GM12878 (cell line): ENCODE data around the gene DIAPH3. TPM values are rescaled to one million over a fixed set of nuclear protein-coding genes. Genes with fewer than 3 reads are reported as not detected.

ENCODE experiments used
- ATAC-seq: fragments of 200-7000 bp; cut with Tn5 transposase; 3 replicates; pipeline ENCODE4 v1.9.1; 2020; ENCODE audit warnings: mild to moderate bottlenecking, moderate library complexity
- BruUV-seq: library from RNA; stranded (reverse); fragments of 400-500 nt; replicated peaks from 2 replicates; lab custom pipeline; 2021; lab: Mats Ljungman, UMichigan
- CTCF ChIA-PET: fragments of 300-600 bp; sonication (Branson Sonifier 250); formaldehyde crosslinking; extraction: SDS; loops from one replicate; lab custom pipeline; 2021; ENCODE audit warnings: inconsistent platforms; lab: Yijun Ruan, JAX
- POLR2A ChIA-PET: fragments of 350-600 bp; formaldehyde crosslinking; extraction: SDS; loops from one replicate; lab custom pipeline; 2021; ENCODE audit warnings: inconsistent platforms; lab: Charles Lee
- RAD21 ChIA-PET: fragments of 300-600 bp; sonication (Branson Sonifier 250); formaldehyde crosslinking; loops from one replicate; lab custom pipeline; 2023; ENCODE audit warnings: antibody characterized with exemption; ENCODE audit not compliant: unreplicated experiment; lab: Charles Lee
- SMC1A ChIA-PET: fragments of 300-600 bp; sonication (Branson Sonifier 250); formaldehyde crosslinking; loops from one replicate; lab custom pipeline; 2023; ENCODE audit not compliant: unreplicated experiment, uncharacterized antibody; lab: Charles Lee
- DNase-seq: peaks from one replicate; pipeline ENCODE4 v3.0.0-alpha.2; 2011; ENCODE audit warnings: low read depth, low spot score
- FAIRE-seq: peaks from 3 replicates; lab custom pipeline; 2011; peaks lifted over from hg19 to GRCh38; lab: Jason Lieb, UNC
- H2AFZ ChIP-seq: 2 replicates; pipeline ENCODE4 v1.6.0; 2011; ENCODE audit warnings: low read depth, low read length, control low read depth; ENCODE audit not compliant: control insufficient read depth
- H3K27ac ChIP-seq: 2 replicates; pipeline ENCODE4 v1.5.1; 2011; ENCODE audit warnings: control low read depth; ENCODE audit not compliant: control insufficient read depth, insufficient read depth
- H3K27me3 ChIP-seq, 2 experiments: replicated peaks in 1 of 2; 2 replicates each; pipeline versions ENCODE4 v1.6.0 to v1.6.1; 2011; ENCODE audit warnings: low read length in 1 of 2; ENCODE audit not compliant: control insufficient read depth in 2 of 2, insufficient read depth in 2 of 2
- H3K36me3 ChIP-seq, 2 experiments: 2 replicates each; pipeline ENCODE4 v1.5.1; 2011; ENCODE audit warnings: low read length in 1 of 2; ENCODE audit not compliant: control insufficient read depth in 2 of 2, insufficient read depth in 2 of 2
- H3K4me1 ChIP-seq: 2 replicates; pipeline ENCODE4 v1.6.1; 2011; ENCODE audit warnings: mild to moderate bottlenecking, low read length, moderate library complexity, mixed read lengths; ENCODE audit not compliant: control insufficient read depth, insufficient read depth
- H3K4me2 ChIP-seq: 2 replicates; pipeline ENCODE4 v1.6.0; 2011; ENCODE audit warnings: control low read depth; ENCODE audit not compliant: control insufficient read depth, insufficient read depth
- H3K4me3 ChIP-seq: fragments of 200-600 bp; sonication (generic); 2 replicates; pipeline ENCODE4 v1.5.1; 2016
- H3K79me2 ChIP-seq: 2 replicates; pipeline ENCODE4 v1.6.0; 2011; ENCODE audit warnings: low read length; ENCODE audit not compliant: control insufficient read depth, insufficient read depth
- H3K9ac ChIP-seq: 2 replicates; pipeline ENCODE4 v1.8.0; 2011; ENCODE audit warnings: low read length, control low read depth, mixed read lengths; ENCODE audit not compliant: control insufficient read depth, insufficient read depth
- H3K9me3 ChIP-seq: replicated peaks from 3 replicates; pipeline ENCODE4 v1.5.1; 2011; ENCODE audit warnings: mild to moderate bottlenecking, low read length; ENCODE audit not compliant: control insufficient read depth, insufficient read depth
- H4K20me1 ChIP-seq: 2 replicates; pipeline ENCODE4 v1.6.0; 2011; ENCODE audit not compliant: control insufficient read depth, insufficient read depth
- CHD1 ChIP-seq: IDR thresholded peaks from 2 replicates; pipeline ENCODE4 v1.6.1; 2012; ENCODE audit warnings: low read depth, low read length, improper control_type of control experiment
- CHD4 ChIP-seq: fragments of 200-600 bp; sonication (generic); IDR thresholded peaks from 2 replicates; pipeline ENCODE4 v1.6.1; 2016; ENCODE audit warnings: mild to moderate bottlenecking
- WGBS: methylation state at CpG from one replicate; pipeline ENCODE4 v1.1.6; 2016; ENCODE audit warnings: low lambda C conversion rate; ENCODE audit not compliant: insufficient replicate concordance, insufficient coverage; ENCODE audit errors: missing lambda C conversion rate; 5-methylcytosine and 5-hydroxymethylcytosine counted together
- in situ Hi-C: fragments of 300-500 bp; cut with MboI; formaldehyde crosslinking; loops from 9 replicates; pipeline ENCODE4 v1.14.3; 2018; ENCODE audit warnings: mixed read lengths
- intact Hi-C: fragments of 100-400 bp; cut with micrococcal nuclease; formaldehyde crosslinking; loops from one replicate; pipeline ENCODE4 v1.14.2; 2022; ENCODE audit not compliant: unreplicated experiment
- polyA plus RNA-seq, 11 experiments: library from polyadenylated mRNA; depleted of rRNA in 4 of 11; unstranded in 6 of 11; stranded (reverse) in 5 of 11; fragments of >200 nt; fragmentation: Nextera tagmentation in 4 of 11; fragmentation: Illumina TruSeq in 1 of 11; extraction: Ambion mirVana in 4 of 11; extraction: Trizol in 1 of 11; gene quantifications; 1 replicate in 1 of 11; 2 replicates in 10 of 11; pipeline versions ENCODE4 v1.2.1 to v1.2.3, GENCODE V29; 2011 to 2016; ENCODE audit warnings: inconsistent platforms in 2 of 11, missing spikeins in 2 of 11, low read depth in 1 of 11
- total RNA-seq, 4 experiments: library from RNA; depleted of rRNA in 3 of 4; stranded (reverse); fragments of >200 nt in 3 of 4; fragmentation: Illumina TruSeq in 1 of 4; extraction: Trizol in 1 of 4; gene quantifications; 2 replicates each; pipeline versions ENCODE4 v1.2.1 to v1.2.3, GENCODE V29; 2013 to 2021
- TF ChIP-seq, protein P1 (sequence below): fragments of 450-650 bp; IDR thresholded peaks from 2 replicates; pipeline ENCODE4 v1.6.1; 2018; ENCODE audit warnings: mild to moderate bottlenecking, low read depth, moderate library complexity; ENCODE audit not compliant: partially characterized antibody
- TF ChIP-seq, protein P2 (sequence below): IDR thresholded peaks from 2 replicates; pipeline ENCODE4 v1.6.1; 2011; ENCODE audit warnings: low read depth, low read length, improper control_type of control experiment, borderline replicate concordance

Gene DIAPH3
- total and polyA plus RNA-seq, 10 of the 15 experiments (the other 5 are each of a cell fraction or from before 2014, with no cell fraction given): 10.1 to 25.2 (median 15.4) TPM

DNA sequence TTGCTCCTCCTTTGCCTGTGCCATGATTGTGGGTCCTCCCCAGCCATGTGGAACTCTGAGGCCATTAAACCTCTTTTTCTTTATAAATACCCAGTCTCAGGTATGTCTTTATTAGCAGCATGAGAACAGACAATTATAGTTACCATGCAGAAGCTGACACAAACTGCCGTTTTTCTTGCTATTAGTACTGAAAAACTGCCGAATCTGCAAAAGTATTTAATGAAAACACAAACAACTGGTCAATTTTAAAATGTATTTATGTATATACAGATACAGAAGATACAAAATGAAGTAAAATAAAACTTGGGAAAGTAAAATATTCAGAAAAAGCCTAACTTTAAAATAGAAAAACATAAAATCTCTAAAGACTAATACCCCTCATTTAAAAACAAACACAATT, 206.3 kb downstream of the DIAPH3 start:
- Histone ChIP-seq H3K27me3 (no peaks in the 10 kb centered on the region), H4K20me1 (no peaks in the 10 kb centered on the region), H3K36me3 (no peaks in the 10 kb centered on the region), H3K4me2 (no peak overlapping the region), H2AFZ (no peak overlapping the region), H3K4me1 (no peaks in the 10 kb centered on the region), H3K4me3 (no peak overlapping the region), H3K9ac (no peak overlapping the region), H3K27ac (no peak overlapping the region), H3K9me3 (no peaks in the 10 kb centered on the region), H3K79me2 (no peaks in the 10 kb centered on the region)
- in situ Hi-C loops (no loop called here), intact Hi-C loops (no loop called here)
- ChIA-PET CTCF (interaction anchor here (1.7 kb wide), 1 partner anchor 186 kb away, joined by 4 read pairs; no protein-coding TSS in a partner anchor), SMC1A (no interaction called here), RAD21 (no interaction called here), POLR2A (no interaction called here)
- no TSS peak for BruUV-seq
- DNase-seq: no peak
- ATAC-seq: no peak
- TF ChIP-seq CHD4 (no peak), CHD1 (no peak)
- TF ChIP-seq, protein P1, sequence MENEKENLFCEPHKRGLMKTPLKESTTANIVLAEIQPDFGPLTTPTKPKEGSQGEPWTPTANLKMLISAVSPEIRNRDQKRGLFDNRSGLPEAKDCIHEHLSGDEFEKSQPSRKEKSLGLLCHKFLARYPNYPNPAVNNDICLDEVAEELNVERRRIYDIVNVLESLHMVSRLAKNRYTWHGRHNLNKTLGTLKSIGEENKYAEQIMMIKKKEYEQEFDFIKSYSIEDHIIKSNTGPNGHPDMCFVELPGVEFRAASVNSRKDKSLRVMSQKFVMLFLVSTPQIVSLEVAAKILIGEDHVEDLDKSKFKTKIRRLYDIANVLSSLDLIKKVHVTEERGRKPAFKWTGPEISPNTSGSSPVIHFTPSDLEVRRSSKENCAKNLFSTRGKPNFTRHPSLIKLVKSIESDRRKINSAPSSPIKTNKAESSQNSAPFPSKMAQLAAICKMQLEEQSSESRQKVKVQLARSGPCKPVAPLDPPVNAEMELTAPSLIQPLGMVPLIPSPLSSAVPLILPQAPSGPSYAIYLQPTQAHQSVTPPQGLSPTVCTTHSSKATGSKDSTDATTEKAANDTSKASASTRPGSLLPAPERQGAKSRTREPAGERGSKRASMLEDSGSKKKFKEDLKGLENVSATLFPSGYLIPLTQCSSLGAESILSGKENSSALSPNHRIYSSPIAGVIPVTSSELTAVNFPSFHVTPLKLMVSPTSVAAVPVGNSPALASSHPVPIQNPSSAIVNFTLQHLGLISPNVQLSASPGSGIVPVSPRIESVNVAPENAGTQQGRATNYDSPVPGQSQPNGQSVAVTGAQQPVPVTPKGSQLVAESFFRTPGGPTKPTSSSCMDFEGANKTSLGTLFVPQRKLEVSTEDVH: no peak
- TF ChIP-seq, protein P2, sequence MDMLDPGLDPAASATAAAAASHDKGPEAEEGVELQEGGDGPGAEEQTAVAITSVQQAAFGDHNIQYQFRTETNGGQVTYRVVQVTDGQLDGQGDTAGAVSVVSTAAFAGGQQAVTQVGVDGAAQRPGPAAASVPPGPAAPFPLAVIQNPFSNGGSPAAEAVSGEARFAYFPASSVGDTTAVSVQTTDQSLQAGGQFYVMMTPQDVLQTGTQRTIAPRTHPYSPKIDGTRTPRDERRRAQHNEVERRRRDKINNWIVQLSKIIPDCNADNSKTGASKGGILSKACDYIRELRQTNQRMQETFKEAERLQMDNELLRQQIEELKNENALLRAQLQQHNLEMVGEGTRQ: no peak
- WGBS: 75% methylated on average over 2 of the region's 2 CpGs
- no peak for FAIRE-seq
